HG03095 (cell line): ENCODE results near the gene THOC6.

Source experiments
- ATAC-seq: cut with Tn5 transposase; IDR thresholded peaks from one replicate; pipeline ENCODE4 v1.9.1; 2021; ENCODE audit warnings: moderate library complexity; ENCODE audit not compliant: unreplicated experiment

THOC6 gene

DNA sequence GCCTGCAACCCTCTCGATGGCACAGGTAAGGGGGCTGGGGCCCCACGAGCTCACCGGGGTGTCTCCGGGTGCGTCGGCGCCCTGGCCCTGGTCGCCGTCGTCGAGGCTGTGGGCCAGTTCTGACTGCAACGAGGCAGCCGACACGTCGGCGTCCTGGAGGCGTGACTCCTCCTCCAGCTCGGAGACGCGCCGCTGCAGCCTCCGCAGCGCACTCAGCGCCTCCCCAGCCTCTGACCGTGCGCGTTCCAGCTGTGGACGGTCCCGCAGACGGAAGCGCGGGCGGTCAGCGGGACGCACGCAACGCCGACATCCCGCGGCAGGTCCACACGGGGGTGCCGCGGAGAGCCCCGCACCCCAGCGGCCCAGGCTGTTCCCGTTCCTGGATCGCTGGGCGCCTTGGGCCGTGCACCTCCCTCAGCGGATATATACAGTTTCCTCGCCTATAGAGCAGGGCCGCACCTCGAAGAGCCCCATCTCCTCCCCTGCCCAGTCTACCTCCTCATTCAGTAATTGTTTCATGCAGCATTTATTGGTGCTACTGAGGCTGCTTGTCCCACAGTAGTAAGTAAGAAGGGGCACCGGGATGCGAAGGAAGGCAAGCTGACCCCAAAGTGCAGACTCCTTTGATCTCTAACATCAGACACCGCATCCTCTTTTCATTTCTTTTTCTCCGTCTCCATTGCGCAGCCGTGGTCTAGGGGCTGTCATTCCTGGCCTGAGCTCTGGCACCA lies 5.8 kb downstream of the THOC6 start:
- no peak for ATAC-seq

DNA sequence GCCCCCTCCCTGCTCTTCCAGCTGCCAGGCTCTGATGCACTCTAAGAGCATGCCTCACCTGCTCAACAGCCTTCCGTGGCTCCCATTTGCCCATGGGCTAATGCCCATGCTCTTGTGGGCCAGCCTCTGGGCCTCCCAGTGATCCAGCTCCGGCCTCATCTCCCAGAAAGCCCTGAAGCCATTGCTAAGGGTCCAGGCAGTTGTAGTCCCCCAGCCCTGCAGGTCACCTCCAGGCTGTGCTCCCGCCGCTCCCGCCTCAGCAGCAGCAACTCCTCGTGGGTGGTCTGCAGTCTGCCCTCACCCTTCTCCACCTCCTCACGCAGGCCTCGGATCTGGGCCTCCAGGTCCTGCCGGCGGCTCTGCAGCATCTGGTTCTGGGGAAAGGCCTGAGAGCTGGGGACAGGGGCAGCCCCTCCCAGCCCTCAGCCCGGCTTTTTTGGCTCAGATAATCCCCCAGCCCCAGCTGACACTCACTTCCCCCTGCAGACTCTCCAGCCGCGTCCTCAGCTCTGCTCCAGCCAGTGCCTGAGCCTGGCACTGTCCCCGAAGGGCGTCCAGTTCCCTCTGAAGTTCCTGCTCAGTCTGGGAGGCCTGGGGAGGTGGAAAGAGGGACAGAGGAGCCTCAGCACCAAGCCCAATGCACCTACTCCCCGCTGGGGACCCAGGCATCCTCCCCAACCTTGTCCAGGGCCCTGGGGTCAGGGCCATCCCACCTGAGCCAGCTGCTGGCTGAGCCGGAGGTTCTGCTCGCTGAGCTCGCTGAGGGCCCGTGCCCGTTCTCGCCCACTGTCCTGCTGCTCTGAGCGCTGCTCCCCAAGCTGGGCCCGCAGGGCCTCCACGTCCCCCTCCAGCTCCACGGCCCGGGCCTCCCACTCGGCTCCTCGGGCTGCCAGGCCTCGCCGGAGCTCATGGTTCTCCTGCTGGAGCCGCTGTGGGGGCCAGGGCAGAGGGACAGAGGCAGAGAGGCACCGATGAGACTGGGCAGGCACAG lies 6.7 kb downstream of the THOC6 start:
- no peak for ATAC-seq

DNA sequence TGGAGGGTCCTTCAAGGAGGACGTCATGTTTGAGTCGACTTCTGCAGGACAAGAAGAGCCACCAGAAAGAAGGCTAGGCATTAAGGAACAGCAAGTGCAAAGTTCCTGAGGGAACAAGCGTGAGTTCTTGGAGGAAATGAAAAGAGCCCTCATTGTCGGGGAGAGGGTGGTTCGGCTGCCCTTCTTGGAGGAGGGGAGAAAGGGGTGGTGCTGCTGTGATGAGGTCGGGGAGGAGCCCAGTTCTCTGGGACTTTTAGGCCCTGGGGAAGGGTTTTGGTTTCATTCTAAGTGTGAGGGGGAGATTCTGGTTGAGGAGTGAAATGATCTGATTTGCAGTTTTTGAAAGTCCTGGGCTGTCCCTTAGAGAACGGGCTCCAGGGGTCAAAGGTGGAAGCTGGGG lies 8.8 kb downstream of the THOC6 start:
- ATAC-seq: no peak

DNA sequence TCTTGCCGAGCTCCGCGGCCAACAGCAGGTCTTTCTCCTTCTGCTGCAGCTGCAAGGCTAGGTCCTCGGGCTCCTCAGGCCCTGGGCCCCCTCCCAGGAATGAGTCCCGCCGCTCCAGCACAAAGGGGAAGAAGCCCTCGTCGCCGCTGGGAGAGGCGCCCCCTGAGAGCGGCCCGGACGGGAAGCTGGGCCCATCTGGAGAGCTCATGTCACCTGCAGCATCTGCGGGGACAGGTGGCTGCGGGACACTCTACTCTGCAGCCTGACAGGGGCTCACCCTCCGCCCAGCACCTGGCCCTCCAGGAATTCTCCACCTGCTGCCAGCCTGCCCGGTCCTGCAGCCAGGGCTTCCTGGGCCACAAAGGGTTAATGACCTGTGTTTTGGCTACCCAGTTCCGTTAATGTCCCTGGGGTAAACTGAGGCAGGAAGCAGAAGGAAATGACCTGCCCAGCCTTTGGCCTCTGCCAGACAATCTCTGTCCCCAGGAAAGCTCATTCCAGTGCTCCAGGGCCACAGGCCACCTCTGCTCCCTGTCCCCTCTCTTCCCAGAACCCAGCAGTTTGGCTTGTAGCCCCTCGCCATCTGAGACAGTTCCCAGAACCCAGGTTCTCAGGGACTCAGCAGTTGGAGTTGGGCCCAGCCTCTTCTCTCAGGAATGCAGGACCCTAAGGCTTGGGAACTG lies 11.6 kb downstream of the THOC6 start:
- ATAC-seq: no peak

DNA sequence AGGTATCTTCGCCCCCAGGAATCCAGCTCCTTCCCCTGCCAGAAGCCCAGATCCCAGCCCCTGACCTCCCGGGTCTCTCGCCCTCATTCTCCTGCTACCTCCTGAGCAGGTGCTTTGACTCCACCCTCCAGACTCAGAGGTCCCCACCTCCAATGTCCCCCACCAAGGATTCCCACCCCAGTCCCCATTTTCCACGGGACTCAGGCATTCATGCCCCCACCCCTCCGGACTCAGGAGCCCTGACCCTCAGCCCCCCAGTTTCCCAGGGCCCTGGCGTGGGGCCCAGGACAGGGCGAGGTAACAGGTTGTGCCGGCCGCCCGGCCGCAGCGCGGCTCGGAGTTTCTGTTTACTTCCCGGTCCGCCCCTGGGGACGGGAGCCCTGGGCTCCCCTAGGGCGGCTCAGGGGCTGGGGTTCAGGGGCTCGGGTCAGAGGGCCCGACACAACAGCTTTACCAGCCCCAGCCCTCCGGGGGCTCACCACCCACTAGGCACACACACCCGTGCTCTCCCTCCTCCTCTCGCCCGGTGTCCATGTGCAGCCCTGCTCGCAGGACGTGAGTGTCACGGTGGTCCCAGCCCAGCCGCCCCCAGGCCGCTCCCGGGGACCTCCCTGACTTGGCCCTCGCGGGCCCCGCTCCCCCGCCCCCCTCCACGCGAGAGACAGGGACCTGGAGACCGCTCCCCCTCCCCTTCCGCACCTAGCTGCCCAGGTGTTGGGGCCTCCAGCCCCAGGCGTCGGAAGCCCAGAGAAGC lies 12.3 kb downstream of the THOC6 start:
- ATAC-seq: no peak

DNA sequence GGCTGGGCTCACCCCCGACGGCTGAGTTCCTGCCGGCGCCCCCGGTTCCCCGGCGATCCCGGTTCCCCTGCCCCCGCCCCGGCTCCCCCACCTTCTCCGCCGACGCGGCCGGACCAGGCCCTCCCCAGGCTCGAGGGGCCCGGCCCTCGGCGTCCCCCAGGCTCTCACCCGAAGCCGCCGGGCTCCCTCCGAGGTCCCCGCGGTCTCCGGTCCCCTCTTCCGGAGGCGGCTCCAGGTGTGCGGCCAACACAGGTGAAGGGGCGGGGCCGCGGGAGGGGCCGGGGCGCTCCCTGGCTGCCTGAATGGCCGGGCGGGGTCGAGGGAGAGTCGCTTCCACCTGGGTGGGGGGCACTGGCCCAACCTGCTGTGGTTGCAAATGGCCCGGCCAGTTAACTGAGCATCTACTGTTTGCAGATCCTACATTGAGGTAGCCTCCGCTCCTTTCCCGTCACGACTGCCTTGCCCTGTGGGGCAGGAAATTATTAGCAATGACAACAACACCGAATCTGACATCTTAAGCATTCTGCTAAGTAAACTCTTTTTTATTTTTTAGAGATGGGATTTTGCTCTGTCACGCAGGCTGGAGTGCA lies 13.0 kb downstream of the THOC6 start, which contains the start of gene BICDL2:
BICDL2 (minus strand) TSS at position 219 of the 590 bp plus-strand sequence. CDS start 1,448 bp downstream, outside the sequence.
- no peak for ATAC-seq

DNA sequence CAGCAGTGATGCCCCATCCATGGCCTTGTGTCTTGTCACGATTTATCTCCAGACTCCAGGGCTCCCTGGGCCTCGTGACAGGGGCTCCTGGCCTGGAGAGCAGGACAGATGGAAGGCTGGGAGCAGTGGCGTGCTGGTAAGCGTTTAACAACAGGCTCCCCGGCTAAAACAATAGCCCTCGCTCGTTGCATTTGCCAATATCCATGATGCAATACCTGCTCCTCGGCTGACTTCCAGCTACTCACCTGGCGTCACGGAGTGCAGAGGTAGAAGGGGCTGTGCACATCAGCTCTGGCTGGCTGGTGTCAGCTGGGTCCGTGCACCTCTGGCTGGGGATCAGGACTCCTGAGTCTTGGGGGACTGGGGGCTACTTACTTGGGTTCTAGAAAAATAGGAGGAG lies 14.4 kb downstream of the THOC6 start:
- ATAC-seq: no peak

DNA sequence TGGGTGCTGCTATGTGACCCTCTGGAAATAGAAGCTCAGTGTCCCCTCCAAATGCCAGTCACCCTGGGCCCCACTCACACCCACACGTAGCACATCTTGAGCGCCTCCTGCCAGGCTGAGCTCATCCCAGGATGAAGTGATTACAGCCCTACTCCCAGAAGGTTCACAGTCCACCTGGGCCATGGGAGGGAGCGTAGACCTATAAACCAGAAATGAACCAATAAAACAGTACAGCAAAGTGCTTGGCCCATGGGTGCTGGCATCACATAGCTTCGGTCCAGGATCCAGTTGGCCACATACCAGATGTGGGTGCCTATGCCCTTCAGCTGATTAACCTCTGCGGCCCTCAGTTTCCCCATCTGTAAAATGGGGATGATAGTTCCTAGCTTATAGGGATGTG lies 15.1 kb downstream of the THOC6 start:
- no peak for ATAC-seq

DNA sequence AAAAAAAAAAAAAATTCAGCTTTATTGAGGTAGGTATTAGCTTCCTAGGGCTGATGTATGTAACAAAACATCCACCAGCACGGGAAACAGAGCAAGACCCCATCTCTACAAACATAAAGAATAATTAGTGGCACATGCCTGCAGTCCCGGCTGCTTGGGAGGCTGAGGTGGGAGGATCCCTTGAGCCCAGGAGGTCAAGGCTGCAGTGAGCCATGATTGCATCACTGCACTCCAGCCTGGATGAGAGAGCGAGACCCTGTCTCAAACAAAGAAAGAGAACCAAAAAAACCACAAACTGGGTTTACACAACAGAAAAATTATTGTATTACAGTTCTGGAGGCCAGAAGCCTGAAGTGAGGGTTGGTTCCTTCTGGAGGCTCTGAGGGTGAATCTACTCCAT lies 18.5 kb downstream of the THOC6 start:
- no peak for ATAC-seq

DNA sequence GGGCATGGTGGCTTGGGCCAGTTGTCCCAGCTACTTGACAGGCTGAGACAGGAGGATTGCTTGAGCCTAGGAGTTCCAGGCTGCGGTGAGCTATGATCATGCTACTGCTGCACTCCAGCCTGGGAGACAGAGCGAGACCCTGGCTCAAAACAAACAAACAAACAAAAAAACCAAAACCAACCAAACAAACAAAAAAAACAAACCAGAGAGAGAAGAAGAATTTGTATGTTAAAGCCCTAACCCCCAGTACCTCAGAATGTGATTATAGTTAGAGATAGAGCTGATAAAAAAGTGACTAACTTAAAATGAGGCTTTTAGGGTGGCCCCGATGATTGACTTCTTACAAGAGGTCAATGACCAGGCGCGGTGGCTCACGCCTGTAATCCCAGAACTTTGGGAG lies 20.9 kb downstream of the THOC6 start:
- ATAC-seq: no peak

DNA sequence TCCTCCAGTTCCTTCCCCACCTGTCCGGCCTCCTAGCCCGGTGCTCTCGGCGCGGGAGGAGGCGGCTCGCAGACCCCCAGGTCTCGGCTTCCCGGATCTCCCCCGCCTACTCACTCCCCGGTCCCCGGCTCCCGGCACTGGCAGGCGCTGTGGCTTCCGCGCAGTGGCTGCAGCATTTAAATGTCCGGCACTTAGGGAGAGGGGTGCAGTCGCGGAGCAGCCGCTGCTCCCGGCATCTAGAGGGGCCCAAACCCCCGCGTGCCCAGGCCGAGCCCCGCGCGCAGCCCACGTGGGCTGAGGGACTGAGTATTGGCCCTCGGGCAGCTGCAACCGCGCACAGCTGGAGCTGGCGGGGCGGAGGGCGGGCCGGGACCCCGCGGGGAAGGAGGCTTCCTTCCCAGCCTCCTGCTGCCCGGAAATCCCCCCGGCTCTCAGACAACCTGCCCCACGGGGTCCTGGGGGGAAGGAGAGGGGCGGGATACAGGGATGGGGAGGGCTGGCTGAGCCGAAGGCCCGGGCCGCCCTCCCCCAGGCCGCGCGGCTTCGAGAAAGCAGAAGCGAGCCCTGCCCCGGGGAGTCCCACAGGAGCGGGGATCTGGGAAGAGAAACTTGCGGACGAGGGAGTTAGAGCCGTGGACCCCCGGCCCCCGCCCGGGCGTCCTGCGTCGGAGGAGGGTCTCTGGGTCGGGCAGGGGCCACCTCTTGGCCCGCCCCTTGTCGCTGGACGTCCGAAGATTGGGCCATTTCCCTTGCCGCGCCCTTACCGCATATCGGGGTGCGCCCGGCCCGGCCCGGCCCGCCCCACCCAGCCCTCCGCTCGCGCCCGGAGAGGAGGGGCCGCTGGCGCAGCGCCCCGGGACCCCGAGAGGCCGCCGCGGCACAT lies 22.2 kb downstream of the THOC6 start, which contains the start of gene MMP25:
MMP25 (plus strand) TSS at position 804 of the 883 bp plus-strand sequence. CDS start 357 bp downstream, outside the sequence.
- ATAC-seq: no peak

DNA sequence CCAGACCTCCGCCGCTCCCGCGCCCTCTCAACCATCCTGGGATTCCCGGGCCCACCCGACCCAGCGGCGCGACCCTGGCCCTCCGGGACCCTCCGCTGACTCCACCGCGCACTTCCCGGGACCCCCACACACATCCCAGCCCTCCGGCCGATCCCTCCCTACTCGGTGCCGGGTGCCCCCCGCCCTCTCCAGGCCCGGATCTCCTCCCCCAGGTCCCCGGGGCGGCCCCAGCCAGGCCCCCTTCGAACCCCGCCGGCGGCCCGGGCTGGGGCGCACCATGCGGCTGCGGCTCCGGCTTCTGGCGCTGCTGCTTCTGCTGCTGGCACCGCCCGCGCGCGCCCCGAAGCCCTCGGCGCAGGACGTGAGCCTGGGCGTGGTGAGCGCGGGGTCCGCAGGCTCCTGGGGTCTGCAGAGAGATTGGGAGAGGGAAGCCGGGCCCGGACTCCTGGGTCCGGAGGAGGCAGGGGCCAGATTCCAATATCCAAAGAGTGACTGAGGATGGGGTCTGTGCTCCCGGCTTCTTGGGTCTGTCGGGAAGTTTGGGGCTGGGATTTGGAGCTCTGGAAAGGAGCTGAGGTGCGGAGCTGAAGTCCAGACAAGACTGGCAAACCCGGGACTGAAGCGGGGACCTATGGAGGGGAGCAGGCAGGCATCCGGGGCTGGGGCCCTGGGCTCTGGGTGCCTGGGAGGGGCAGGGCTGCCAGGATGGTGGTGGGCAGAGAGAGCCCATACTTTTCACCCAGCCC lies 23.0 kb downstream of the THOC6 start:
- no peak for ATAC-seq

DNA sequence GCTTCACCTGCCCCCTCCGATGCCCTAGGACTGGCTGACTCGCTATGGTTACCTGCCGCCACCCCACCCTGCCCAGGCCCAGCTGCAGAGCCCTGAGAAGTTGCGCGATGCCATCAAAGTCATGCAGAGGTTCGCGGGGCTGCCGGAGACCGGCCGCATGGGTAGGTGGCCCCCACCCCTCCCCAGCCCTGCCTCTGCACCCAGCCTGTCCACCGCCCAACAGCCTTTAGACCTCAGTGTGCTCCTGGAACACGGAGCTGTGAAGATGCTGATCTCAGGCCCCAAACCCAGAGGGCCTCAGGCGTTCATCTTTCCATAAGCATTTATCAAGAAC lies 23.5 kb downstream of the THOC6 start:
- ATAC-seq: no peak

DNA sequence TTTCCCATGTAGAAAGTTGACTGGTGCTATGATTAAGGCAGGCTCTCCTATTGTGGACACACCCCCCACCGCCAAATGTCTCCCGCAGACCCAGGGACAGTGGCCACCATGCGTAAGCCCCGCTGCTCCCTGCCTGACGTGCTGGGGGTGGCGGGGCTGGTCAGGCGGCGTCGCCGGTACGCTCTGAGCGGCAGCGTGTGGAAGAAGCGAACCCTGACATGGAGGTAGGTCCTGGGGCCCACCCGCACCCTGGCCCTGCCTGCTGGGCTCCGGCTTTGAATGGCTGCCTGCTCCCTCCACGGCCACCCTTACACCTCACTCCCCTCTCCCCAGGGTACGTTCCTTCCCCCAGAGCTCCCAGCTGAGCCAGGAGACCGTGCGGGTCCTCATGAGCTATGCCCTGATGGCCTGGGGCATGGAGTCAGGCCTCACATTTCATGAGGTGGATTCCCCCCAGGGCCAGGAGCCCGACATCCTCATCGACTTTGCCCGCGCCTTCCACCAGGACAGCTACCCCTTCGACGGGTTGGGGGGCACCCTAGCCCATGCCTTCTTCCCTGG lies 26.2 kb downstream of the THOC6 start:
- ATAC-seq: no peak

DNA sequence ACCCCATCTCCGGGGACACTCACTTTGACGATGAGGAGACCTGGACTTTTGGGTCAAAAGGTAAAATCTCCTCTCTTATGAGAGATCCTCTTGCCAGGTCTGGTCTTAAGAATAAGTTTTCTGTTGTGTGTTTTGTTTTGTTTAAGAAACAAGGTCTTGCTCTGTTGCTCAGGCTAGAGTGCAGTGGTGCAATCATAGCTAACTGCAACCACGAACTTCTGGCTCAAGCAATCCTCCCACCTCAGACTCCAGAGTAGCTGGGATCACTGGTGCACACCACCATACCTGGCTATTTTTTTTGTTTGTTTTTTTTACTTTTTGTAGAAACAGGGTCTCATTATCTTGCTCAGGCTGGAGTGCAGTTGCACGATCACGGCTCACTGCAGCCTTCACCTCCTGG lies 26.7 kb downstream of the THOC6 start:
- ATAC-seq: no peak

DNA sequence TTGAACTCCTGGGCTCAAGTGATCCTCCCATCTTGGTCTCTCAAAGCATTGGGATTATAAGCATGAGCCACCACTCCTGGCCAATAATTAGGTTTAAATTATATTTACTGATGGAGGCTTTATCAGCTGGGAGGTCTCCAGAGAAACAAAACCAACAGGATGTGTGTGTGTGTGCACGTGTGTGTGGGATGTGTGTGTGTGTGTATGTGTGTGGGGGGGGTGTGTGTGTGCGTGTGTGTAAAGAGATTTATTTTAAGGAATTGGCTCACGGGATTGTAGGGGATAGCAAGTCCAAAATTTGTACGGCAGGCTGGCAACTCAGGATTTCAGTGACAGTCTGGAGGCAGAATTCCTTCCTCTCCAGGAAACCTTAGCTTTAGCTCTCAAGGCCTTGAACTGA lies 27.2 kb downstream of the THOC6 start:
- no peak for ATAC-seq

DNA sequence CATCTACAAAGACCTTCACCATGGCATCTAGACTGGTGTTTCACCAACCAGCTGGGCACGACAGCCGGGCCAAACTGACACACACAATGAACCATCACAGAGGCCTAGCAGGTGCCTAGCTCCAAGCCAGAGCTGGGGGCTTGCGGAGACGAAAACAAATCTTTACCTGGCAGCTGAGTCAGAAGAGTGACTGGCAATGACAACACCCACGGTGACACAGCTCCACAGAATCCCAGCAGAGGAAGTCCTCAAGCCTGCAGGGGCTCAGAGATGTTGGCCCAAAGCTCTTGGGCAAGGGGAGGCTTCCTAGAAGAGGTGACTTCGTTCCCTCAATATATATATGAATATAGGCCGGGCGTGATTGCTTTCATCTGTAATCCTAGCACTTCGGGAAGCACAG lies 27.7 kb downstream of the THOC6 start:
- ATAC-seq: no peak
